ENCODE measurements around the gene DCLK1. TPM values are rescaled to one million over a fixed set of nuclear protein-coding genes. Genes with fewer than 3 reads are reported as not detected.
A peak's percentile ranks its signal among the peaks of the same experiment; 100 is the strongest.

The DCLK1 gene
- total RNA-seq = 10 to 100 TPM; 11.7 to 51.4 (median 15.8) TPM

DNA sequence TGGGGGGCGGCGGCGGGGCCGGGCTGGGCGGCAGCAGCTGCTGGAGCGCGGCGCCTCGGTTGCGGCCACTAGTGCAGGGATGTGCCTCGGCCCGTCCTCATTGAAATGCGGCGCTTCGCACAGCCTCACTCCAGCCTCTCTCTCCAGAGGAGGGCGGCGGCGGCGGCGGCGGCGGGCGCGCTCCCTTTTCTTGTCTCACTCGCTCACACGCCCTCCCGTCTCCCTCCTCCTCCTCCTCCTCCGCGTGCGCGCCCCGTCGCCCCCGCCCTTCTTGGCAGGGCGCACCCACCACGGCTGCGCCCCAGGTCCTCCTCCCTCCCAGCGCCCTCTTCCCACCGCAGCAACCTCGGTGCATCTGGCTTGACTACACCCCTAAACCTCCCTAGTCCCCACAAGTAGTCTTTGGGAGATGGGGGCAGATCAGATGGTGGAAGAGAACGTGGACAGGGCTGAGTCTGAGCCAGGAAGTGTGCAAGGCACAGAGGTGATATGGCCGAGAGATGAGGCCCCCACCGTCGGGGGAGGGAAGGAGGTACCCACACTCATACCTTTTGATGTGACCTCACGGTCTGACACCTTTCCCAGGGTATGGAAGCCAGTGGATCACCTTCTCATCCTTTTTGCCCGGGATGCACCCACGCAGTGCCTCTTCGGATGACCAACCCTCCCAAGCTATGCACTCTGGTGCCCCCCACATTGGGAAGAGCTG, at the start of gene DCLK1:
Gene DCLK1, minus strand, starts transcription at position 161 of the 709 bp plus-strand sequence.
- peak within 1 kb of the TSS; percentile 83 for H3K27ac ChIP-seq

DNA sequence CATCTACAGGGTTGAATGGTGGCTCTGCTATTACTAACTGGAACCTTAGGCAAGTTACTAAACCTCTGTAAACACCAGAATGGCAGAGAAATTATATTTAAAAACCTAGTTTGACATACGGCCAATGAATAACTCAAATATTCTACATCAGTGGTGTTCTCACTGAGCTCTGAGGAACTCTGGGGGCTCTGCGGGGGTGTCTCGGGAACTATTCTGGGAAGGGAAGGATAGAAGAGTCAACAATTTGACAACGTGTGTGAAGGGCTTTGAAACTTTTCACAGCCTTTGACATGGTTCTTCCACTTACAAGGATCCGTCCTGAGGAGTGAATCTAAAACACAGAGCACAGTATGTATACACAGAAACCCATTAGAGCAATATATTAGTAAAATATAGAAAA, 44.4 kb upstream of the DCLK1 start:
- TF ChIP-seq POLR2A (IDR thresholded peaks at IDR 0.05) (no peak), EP300 (IDR thresholded peaks at IDR 0.05) (no peak), POLR2AphosphoS5 (IDR thresholded peaks at IDR 0.05) (no peak)
- TF ChIP-seq, protein P1, sequence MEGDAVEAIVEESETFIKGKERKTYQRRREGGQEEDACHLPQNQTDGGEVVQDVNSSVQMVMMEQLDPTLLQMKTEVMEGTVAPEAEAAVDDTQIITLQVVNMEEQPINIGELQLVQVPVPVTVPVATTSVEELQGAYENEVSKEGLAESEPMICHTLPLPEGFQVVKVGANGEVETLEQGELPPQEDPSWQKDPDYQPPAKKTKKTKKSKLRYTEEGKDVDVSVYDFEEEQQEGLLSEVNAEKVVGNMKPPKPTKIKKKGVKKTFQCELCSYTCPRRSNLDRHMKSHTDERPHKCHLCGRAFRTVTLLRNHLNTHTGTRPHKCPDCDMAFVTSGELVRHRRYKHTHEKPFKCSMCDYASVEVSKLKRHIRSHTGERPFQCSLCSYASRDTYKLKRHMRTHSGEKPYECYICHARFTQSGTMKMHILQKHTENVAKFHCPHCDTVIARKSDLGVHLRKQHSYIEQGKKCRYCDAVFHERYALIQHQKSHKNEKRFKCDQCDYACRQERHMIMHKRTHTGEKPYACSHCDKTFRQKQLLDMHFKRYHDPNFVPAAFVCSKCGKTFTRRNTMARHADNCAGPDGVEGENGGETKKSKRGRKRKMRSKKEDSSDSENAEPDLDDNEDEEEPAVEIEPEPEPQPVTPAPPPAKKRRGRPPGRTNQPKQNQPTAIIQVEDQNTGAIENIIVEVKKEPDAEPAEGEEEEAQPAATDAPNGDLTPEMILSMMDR (IDR thresholded peaks at IDR 0.05) = no peak
- Histone ChIP-seq H3K27ac (no peak overlapping the region), H3K4me3 (no peak overlapping the region), H3K9me3 (no peaks in the 10 kb centered on the region), H3K27me3 (no peaks in the 10 kb centered on the region), H3K4me1 (no peaks in the 10 kb centered on the region), H3K36me3 (no peaks in the 10 kb centered on the region)
- WGBS = 88% methylated on average over 5 of the region's 5 CpGs
- no peak for DNase-seq (ENCODE audit: low spot score in 2 of 2)

More for the DNA sequence above, at the start of gene DCLK1:
- TF ChIP-seq POLR2AphosphoS5 (IDR thresholded peaks at IDR 0.05) (no peak), POLR2A (IDR thresholded peaks at IDR 0.05) (no peak), EP300 (IDR thresholded peaks at IDR 0.05) (no peak)
- TF ChIP-seq, protein P1 (IDR thresholded peaks at IDR 0.05) = no peak
- WGBS = 6% methylated on average over 28 of the region's 48 CpGs
- Histone ChIP-seq H3K27me3 (peaks cover 26% of the 10 kb centered on the region), H3K4me1 (peaks cover 16% of the 10 kb centered on the region), H3K36me3 (no peaks in the 10 kb centered on the region), H3K9me3 (no peaks in the 10 kb centered on the region), H3K4me3 (peak within 1 kb of the TSS; percentile 58)
- DNase-seq (ENCODE audit: low spot score in 2 of 2) = peak; percentile 78 to 85

DNA sequence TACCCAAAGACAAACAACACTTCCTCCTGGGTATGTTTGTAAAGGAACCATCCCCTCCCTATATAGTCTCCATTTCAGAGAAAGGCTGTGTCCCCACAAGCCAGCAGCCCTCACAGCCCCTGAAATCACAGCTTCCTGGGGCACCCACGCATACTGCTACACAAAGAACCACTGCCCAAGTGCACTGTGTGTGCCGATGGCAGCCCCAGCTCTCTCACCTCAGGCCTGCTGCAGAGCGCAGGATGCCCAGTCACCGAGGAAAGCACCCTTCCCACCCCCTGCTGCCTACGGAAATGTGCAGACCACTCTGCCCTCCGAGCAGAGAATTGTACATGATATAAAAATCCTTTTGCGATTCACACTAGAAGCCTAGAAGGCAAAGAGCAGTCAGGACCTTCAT, 43.7 kb upstream of the DCLK1 start:
- TF ChIP-seq POLR2A (IDR thresholded peaks at IDR 0.05) = no peak
- no peak for TF ChIP-seq EP300 (IDR thresholded peaks at IDR 0.05)
- TF ChIP-seq, protein P1 (IDR thresholded peaks at IDR 0.05) = no peak
- no peak for TF ChIP-seq POLR2AphosphoS5 (IDR thresholded peaks at IDR 0.05)
- Histone ChIP-seq H3K27ac (no peak overlapping the region), H3K36me3 (no peaks in the 10 kb centered on the region), H3K4me3 (no peak overlapping the region), H3K9me3 (no peaks in the 10 kb centered on the region), H3K27me3 (no peaks in the 10 kb centered on the region), H3K4me1 (no peaks in the 10 kb centered on the region)
- DNase-seq (ENCODE audit: low spot score in 2 of 2) = no peak
- WGBS = 79% methylated on average over 5 of the region's 7 CpGs

DNA sequence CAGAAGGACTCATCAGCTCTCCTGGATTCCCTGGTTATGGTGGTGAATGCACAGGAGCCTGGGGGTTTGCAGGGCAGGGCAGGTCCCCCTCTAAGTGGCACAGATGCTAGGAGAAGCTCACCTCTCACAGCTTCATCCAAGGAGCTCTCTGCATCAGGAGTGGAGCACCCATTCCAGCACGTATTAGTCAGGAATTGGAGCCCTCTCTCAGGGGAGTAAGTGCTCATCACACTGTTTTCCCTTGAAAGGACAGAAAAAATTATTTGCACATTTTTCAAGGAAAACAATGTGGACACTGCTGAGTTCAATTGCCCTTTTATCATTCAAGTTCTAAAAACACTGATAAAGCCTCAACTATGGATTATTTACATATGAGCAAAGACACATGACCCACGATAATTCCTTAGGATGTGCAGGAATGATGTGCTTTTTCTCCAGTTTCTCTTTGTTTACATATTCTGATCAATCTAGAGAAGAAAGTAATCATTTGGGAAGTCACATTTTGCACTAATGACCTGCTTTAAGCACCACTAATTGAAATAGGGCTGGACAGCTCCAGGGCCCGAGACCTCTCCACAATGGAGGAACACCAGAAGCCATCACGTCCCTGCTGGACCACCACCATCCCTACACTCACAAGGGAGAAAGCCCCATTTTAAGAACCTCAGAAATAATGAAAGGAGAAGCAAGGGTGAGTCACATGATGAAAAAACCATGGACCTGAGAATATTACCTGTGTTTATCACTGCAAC, 42.6 kb upstream of the DCLK1 start:
- no peak for TF ChIP-seq POLR2AphosphoS5 (IDR thresholded peaks at IDR 0.05)
- TF ChIP-seq, protein P1 (IDR thresholded peaks at IDR 0.05) = no peak
- no peak for TF ChIP-seq POLR2A (IDR thresholded peaks at IDR 0.05)
- TF ChIP-seq EP300 (IDR thresholded peaks at IDR 0.05) = no peak
- Histone ChIP-seq H3K4me1 (no peaks in the 10 kb centered on the region), H3K4me3 (no peak overlapping the region), H3K36me3 (no peaks in the 10 kb centered on the region), H3K27ac (no peak overlapping the region), H3K9me3 (no peaks in the 10 kb centered on the region), H3K27me3 (no peaks in the 10 kb centered on the region)
- DNase-seq (ENCODE audit: low spot score in 2 of 2) = no peak
- WGBS = 83% methylated on average over 4 of the region's 4 CpGs

DNA sequence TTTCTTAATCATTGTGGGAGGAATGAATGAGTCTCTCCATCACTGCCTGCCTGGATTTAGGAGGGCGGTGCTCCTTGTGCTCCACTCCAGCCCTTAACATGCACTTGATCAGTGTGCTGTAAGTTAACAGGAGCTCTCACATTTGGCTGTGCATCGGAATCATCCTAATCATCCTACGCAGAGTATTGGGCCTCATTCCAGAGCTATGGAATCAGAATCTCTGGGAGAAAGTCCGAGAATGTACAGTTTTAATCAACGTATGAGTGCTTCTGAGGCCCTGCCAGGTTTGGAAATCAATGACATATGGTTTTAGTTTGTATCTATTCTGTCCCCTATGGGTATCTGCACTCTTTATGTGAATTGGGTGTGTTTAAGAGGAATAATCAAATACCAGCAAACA, 34.9 kb upstream of the DCLK1 start:
- no peak for DNase-seq (ENCODE audit: low spot score in 2 of 2)
- H3K27me3 ChIP-seq = no peaks in the 10 kb centered on the region
- no peak overlapping the region for H3K4me3 ChIP-seq
- no peak for TF ChIP-seq POLR2AphosphoS5 (IDR thresholded peaks at IDR 0.05)
- TF ChIP-seq EP300 (IDR thresholded peaks at IDR 0.05) = no peak
- TF ChIP-seq POLR2A (IDR thresholded peaks at IDR 0.05) = no peak
- TF ChIP-seq, protein P1 (IDR thresholded peaks at IDR 0.05) = no peak
- H3K36me3 ChIP-seq = no peaks in the 10 kb centered on the region
- H3K4me1 ChIP-seq = no peaks in the 10 kb centered on the region
- H3K27ac ChIP-seq = no peak overlapping the region
- WGBS = 77% methylated on average over 5 of the region's 5 CpGs
- H3K9me3 ChIP-seq = no peaks in the 10 kb centered on the region

All from suprapubic skin (tissue), 4 donors.